DMS153 (cell line): ENCODE measurements around the gene MUC15.

Experiments
- DNase-seq: peaks from one replicate; lab custom pipeline; 2025; lab: John Stamatoyannopoulos, UW

The MUC15 gene

GRCh38 chr11:26573896-26574295 is 1.8 kb upstream of the MUC15 start:
- DNase-seq, result no peak

GRCh38 chr11:26572770-26573402 is 823 bp upstream of the MUC15 start:
- no peak for DNase-seq

GRCh38 chr11:26569646-26570045 is 2.4 kb downstream of the MUC15 start:
- no peak for DNase-seq

GRCh38 chr11:26558190-26558589 is 13.9 kb downstream of the MUC15 start:
- DNase-seq, result no peak

GRCh38 chr11:26557666-26558065 is 14.4 kb downstream of the MUC15 start:
- no peak for DNase-seq

- no peak for DNase-seq
Measured at GRCh38 chr11:26556582-26556981, 15.5 kb downstream of the MUC15 start.

- no peak for DNase-seq
Measured at GRCh38 chr11:26554455-26554854, 17.6 kb downstream of the MUC15 start.

GRCh38 chr11:26553182-26553581 is 18.9 kb downstream of the MUC15 start:
- DNase-seq, result no peak

- DNase-seq, result no peak
Measured at GRCh38 chr11:26551186-26551801, 20.8 kb downstream of the MUC15 start.

GRCh38 chr11:26550022-26550421 is 22.0 kb downstream of the MUC15 start:
- no peak for DNase-seq

GRCh38 chr11:26549176-26549575 is 22.9 kb downstream of the MUC15 start:
- no peak for DNase-seq

- DNase-seq, result no peak
Measured at GRCh38 chr11:26541870-26542269, 30.2 kb downstream of the MUC15 start.

GRCh38 chr11:26539517-26539916 is 32.5 kb downstream of the MUC15 start:
- no peak for DNase-seq

- DNase-seq, result no peak
Measured at GRCh38 chr11:26537341-26537740, 34.7 kb downstream of the MUC15 start.

GRCh38 chr11:26527685-26528084 is 44.4 kb downstream of the MUC15 start:
- DNase-seq, result no peak

- DNase-seq, result no peak
Measured at GRCh38 chr11:26522912-26523610, 49.0 kb downstream of the MUC15 start.

- DNase-seq, result no peak
Measured at GRCh38 chr11:26519469-26519868, 52.6 kb downstream of the MUC15 start.

GRCh38 chr11:26512196-26512595 is 59.9 kb downstream of the MUC15 start:
- DNase-seq, result no peak

GRCh38 chr11:26510756-26511155 is 61.3 kb downstream of the MUC15 start:
- DNase-seq, result no peak

- DNase-seq, result no peak
Measured at GRCh38 chr11:26510164-26510563, 61.9 kb downstream of the MUC15 start.
